Measurements from ENCODE around the gene CYB5R2.

Gene CYB5R2

DNA sequence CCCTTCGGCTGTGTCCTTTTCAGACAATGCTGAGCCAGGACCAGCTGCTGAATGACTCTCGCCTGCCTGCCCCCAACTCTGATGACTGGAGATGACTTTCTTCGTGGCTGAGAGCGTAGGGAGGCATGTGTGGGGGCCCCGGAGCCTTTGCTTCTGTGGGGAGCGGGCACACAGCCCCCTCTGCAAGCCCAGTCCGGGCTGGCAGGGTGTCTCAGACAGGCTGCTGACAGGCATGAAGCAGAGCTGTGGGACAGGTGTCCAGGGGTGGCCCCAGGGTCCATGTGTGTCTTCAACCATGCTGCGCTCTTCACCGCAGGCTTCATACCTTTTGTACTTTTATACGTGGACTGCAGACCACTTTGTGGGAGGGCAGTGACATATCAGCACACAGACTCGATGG is 16.6 kb downstream of the CYB5R2 start:
- no peaks in the 10 kb centered on the region for H3K36me3 ChIP-seq
- peaks cover 6% of the 10 kb centered on the region; the same call in 1 of the 2 replicates for H3K4me1 ChIP-seq
- no peak for TF ChIP-seq CTCF (IDR thresholded peaks at IDR 0.05; ENCODE audit: low read depth, low read length)
- no peak for DNase-seq
- no peaks in the 10 kb centered on the region for H3K27me3 ChIP-seq
- no peak overlapping the region for H3K4me3 ChIP-seq (ENCODE audit: low read depth, low read length)
- H3K9me3 ChIP-seq, result no peaks in the 10 kb centered on the region

DNA sequence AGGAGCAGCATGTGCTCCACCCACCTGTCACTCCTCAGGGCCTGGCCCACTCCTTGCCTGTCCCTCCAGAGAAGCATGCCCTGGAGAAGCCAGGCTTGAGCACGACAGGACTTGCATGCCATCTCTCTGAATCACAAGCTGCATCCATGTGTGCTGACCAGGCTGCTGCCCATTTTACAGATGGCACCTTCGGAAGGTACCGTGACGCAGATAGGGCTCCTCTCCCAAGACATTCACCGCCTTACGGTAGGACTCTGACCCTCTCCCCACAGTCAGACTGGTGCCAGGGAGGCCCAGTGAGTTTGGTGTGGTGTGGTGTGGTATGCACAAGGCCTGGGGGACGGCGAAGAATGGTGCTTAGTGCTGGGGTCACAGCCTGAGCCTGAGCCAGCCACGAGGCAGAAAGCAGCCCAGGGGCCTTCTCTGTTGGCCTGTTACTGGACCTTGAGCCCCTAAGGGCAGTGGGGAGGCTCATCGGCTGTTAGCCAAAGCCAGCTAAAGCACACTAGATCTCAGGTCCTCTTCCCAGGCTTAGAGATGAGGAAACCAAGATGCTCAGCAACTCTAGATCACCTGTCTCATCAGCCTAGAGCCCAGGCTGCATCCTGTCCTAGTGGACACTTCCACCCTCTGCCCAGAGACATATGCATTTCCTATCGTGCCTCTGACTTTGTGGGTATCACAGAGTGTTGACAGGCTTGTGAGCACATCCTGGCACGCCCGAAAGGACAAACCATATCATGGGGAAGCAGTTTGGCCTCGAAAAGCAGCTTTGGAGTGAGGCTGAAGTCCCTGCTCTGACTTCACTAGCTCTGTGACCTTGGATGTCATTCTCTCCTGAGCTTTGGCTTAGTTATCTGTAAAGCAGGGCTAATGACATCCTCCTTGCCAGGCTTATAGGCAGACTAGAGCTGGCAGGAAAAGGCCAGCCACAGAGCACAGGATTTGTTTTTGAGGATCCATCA is 17.8 kb downstream of the CYB5R2 start:
- Histone ChIP-seq H3K4me1 (peaks cover 6% of the 10 kb centered on the region; the same call in 1 of the 2 replicates), H3K9me3 (no peaks in the 10 kb centered on the region), H3K4me3 (ENCODE audit: low read depth, low read length) (no peak overlapping the region), H3K27me3 (no peaks in the 10 kb centered on the region), H3K36me3 (no peaks in the 10 kb centered on the region)
- TF ChIP-seq CTCF (IDR thresholded peaks at IDR 0.05; ENCODE audit: low read depth, low read length), result no peak
- no peak for DNase-seq

GRCh38 chr11:7654195-7654705 is 19.1 kb downstream of the CYB5R2 start:
- no peak for TF ChIP-seq CTCF (IDR thresholded peaks at IDR 0.05; ENCODE audit: low read depth, low read length)
- peak; percentile 61 for DNase-seq
- no peaks in the 10 kb centered on the region for H3K27me3 ChIP-seq
- no peaks in the 10 kb centered on the region for H3K36me3 ChIP-seq
- peaks cover 6% of the 10 kb centered on the region; the same call in 1 of the 2 replicates for H3K4me1 ChIP-seq
- H3K4me3 ChIP-seq (ENCODE audit: low read depth, low read length), result no peak overlapping the region
- H3K9me3 ChIP-seq, result no peaks in the 10 kb centered on the region

DNA sequence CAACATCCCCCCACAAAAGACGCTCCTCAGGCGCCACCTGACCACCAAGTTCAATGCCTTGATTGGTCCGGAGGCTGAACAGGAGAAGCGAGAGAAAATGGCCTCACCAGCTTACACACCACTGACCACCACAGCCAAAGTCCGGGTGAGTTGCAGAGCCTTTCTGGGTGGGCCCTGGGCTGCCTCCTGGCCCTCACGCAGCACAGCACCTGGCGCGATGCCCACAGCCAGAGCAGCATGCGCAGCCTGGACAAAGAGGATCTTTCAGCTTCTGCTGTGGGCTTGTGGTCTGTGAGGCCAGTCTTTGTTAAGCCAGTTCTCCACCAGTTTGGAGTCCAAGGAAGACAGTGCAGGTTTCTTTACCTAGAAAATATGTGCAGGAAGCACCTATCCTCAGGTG is 21.6 kb downstream of the CYB5R2 start:
- no peak for TF ChIP-seq CTCF (IDR thresholded peaks at IDR 0.05; ENCODE audit: low read depth, low read length)
- Histone ChIP-seq H3K4me1 (peaks cover 6% of the 10 kb centered on the region; the same call in 1 of the 2 replicates), H3K36me3 (no peaks in the 10 kb centered on the region), H3K4me3 (ENCODE audit: low read depth, low read length) (no peak overlapping the region), H3K27me3 (no peaks in the 10 kb centered on the region), H3K9me3 (no peaks in the 10 kb centered on the region)
- peak; percentile 20 for DNase-seq

- no peak for TF ChIP-seq CTCF (IDR thresholded peaks at IDR 0.05; ENCODE audit: low read depth, low read length)
- peak; percentile 18 for DNase-seq
These were observed 22.2 kb downstream of the CYB5R2 start for GRCh38 chr11:7651140-7651551.

GRCh38 chr11:7648264-7648663 is 25.0 kb downstream of the CYB5R2 start:
- Histone ChIP-seq H3K27me3 (no peaks in the 10 kb centered on the region), H3K36me3 (no peaks in the 10 kb centered on the region), H3K4me3 (ENCODE audit: low read depth, low read length) (no peak overlapping the region), H3K9me3 (no peaks in the 10 kb centered on the region), H3K4me1 (no peaks in the 10 kb centered on the region)
- no peak for DNase-seq
- no peak for TF ChIP-seq CTCF (IDR thresholded peaks at IDR 0.05; ENCODE audit: low read depth, low read length)

More at GRCh38 chr11:7651140-7651551, 22.2 kb downstream of the CYB5R2 start:
- Histone ChIP-seq H3K9me3 (no peaks in the 10 kb centered on the region), H3K4me3 (ENCODE audit: low read depth, low read length) (no peak overlapping the region), H3K27me3 (no peaks in the 10 kb centered on the region), H3K4me1 (peaks cover 6% of the 10 kb centered on the region; the same call in 1 of the 2 replicates), H3K36me3 (no peaks in the 10 kb centered on the region)

All from BE2C (cell line).